Effector memory CD8-positive, alpha-beta T cell (primary cell): ENCODE results near the gene PCDHA7.
"Not testable (repeated sequence)": the region's sequence is repeated elsewhere in the genome, so short reads cannot be mapped to it uniquely, and the experiment has no call there.

Experiments used
- ATAC-seq: fragments of 150-1000 bp; cut with Tn5 transposase; replicated peaks from 2 replicates; pipeline ENCODE4 v1.10.0; 2021; ENCODE audit warnings: mild to moderate bottlenecking, moderate library complexity
- DNase-seq, 3 experiments: peaks; one replicate each; pipeline ENCODE4 v3.0.0; 2021
- H3K27ac Mint-ChIP-seq, 2 donors: one replicate each; pipeline ENCODE4 v1.8.0; 2022; ENCODE audit warnings: mild to moderate bottlenecking in 2 of 2, mixed read lengths in 2 of 2, moderate library complexity in 2 of 2
- H3K27me3 Mint-ChIP-seq, 2 donors: one replicate each; pipeline ENCODE4 v1.8.0; 2022; ENCODE audit warnings: mixed read lengths in 2 of 2
- H3K36me3 Mint-ChIP-seq: one replicate; pipeline ENCODE4 v1.8.0; 2022; ENCODE audit warnings: mild to moderate bottlenecking, moderate library complexity, mixed read lengths; ENCODE audit not compliant: insufficient read depth
- H3K4me1 Mint-ChIP-seq, 2 donors: one replicate each; pipeline ENCODE4 v1.8.0; 2022; ENCODE audit warnings: low read depth in 2 of 2, mixed read lengths in 2 of 2
- H3K4me3 Mint-ChIP-seq, 2 donors: one replicate each; pipeline ENCODE4 v1.8.0; 2022; ENCODE audit warnings: mild to moderate bottlenecking in 2 of 2, mixed read lengths in 2 of 2, moderate library complexity in 2 of 2
- H3K9me3 Mint-ChIP-seq, 2 donors: one replicate each; pipeline ENCODE4 v1.8.0; 2022; ENCODE audit warnings: mixed read lengths in 2 of 2

Gene PCDHA7

GRCh38 chr5:140857177-140857986, 23.3 kb downstream of the PCDHA7 start:
- Mint-ChIP-seq H3K9me3 (peaks cover 6 to 7% of the 10 kb centered on the region in 2 donors), H3K36me3 (no peaks in the 10 kb centered on the region), H3K4me3 (no peak overlapping the region), H3K27me3 (peaks cover 5 to 19% of the 10 kb centered on the region in 2 donors), H3K4me1 (no peaks in the 10 kb centered on the region), H3K27ac (no peak overlapping the region)
- DNase-seq: no peak
- no peak for ATAC-seq

DNA sequence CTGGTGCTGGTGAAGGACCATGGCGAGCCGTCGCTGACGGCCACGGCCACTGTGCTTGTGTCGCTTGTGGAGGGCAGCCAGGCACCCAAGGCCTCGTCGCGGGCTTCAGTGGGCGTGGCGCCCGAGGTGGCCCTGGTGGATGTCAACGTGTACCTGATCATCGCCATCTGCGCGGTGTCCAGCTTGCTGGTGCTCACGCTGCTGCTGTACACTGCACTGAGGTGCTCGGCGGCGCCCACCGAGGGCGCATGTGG, 23.8 kb downstream of the PCDHA7 start:
- H3K9me3 Mint-ChIP-seq: peaks cover 6 to 7% of the 10 kb centered on the region in 2 donors
- DNase-seq (no peak), ATAC-seq (no peak)
- peaks cover 5 to 17% of the 10 kb centered on the region in 2 donors for H3K27me3 Mint-ChIP-seq
- H3K4me1 Mint-ChIP-seq: no peaks in the 10 kb centered on the region
- no peak overlapping the region for H3K4me3 Mint-ChIP-seq
- H3K27ac Mint-ChIP-seq: no peak overlapping the region
- H3K36me3 Mint-ChIP-seq: no peaks in the 10 kb centered on the region

DNA sequence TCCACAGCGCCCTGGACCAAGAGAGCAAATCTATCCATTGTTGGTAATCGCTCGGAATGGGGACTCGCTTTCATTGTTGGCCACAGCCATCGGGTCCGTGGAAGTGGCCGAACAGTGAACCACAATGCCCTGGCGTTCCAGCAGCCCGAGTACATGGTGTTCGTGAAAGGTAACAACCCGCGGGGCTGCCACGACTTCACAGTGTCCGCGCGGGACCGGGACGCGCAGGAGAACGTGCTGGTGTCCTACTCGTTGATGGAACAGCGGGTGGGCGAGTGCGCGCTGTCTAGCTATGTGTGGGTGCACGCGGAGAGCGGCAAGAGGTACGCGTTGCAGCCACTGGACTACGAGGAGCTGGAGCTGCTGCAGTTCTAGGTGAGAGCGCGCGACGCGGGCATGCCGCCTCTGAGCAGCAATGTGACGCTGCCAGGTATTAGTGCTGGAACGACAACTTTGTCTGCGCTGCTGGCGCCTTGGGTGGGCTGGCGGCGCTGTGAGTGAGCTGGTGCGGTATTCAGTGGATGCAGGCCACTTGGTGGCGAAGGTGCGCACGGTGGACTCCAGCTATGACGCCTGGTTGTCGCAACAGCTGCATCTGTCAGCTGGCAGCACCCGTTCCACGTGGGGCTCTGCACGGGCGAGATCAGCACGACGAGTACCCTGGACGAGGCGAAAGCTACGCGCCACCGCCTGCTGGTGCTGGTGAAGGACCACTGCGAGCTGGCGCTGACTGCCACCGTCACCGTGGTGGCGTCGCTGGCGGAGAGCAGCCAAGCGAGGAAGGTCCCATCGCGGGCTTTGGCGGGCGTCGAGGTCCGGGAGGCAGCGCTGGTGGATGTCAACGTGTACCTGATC, 28.6 kb downstream of the PCDHA7 start:
- Mint-ChIP-seq H3K9me3 (no peaks in the 10 kb centered on the region), H3K27ac (no peak overlapping the region), H3K36me3 (no peaks in the 10 kb centered on the region), H3K27me3 (peaks cover 9 to 10% of the 10 kb centered on the region in 2 donors), H3K4me1 (no peaks in the 10 kb centered on the region), H3K4me3 (no peak overlapping the region)
- ATAC-seq (no peak), DNase-seq (no peak)

- Mint-ChIP-seq H3K9me3 (peaks cover 0 to 2% of the 10 kb centered on the region in 2 donors), H3K27me3 (peaks cover 2 to 9% of the 10 kb centered on the region in 2 donors), H3K27ac (no peak within 1 kb of the TSS), H3K4me3 (no peak within 1 kb of the TSS), H3K4me1 (no peaks in the 10 kb centered on the region), H3K36me3 (no peaks in the 10 kb centered on the region)
- DNase-seq (no peak), ATAC-seq (no peak)
These were observed 34.9 kb downstream of the PCDHA7 start, which contains the start of gene PCDHA11 for GRCh38 chr5:140868721-140869554. TSS of gene PCDHA11 (plus strand) at chr5:140868957. CDS start at chr5:140869104, 147 bp downstream.

- Mint-ChIP-seq H3K36me3 (no peaks in the 10 kb centered on the region), H3K27me3 (peaks cover 6 to 8% of the 10 kb centered on the region in 2 donors), H3K4me1 (no peaks in the 10 kb centered on the region), H3K27ac (no peak overlapping the region), H3K9me3 (peaks cover 0 to 2% of the 10 kb centered on the region in 2 donors), H3K4me3 (no peak overlapping the region)
- DNase-seq (no peak), ATAC-seq (no peak)
These were observed 35.5 kb downstream of the PCDHA7 start for GRCh38 chr5:140869555-140869886.

DNA sequence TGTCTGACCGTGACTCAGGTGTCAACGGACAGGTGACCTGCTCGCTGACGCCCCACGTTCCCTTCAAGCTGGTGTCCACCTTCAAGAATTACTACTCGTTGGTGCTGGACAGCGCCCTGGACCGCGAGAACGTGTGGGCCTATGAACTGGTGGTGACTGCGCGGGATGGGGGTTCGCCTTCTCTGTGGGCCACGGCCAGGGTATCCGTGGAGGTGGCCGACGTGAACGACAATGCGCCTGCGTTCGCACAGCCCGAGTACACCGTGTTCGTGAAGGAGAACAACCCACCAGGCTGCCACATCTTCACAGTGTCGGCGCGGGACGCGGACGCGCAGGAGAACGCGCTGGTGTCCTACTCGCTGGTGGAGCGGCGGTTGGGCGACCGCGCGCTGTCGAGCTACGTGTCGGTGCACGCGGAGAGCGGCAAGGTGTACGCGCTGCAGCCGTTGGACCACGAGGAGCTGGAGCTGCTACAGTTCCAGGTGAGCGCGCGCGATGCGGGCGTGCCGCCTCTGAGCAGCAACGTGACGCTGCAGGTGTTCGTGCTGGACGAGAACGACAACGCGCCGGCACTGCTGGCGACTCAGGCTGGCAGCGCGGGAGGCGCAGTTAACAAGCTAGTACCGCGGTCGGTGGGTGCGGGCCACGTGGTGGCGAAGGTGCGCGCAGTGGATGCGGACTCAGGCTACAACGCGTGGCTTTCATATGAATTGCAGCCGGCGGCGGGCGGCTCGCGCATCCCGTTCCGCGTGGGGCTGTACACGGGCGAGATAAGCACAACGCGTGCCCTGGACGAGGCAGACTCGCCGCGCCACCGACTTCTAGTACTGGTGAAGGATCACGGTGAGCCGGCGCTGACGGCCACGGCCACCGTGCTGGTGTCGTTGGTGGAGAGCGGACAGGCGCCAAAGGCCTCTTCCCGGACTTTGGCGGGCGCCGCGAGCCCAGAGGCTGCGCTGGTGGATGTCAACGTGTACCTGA, 36.4 kb downstream of the PCDHA7 start:
- Mint-ChIP-seq H3K9me3 (peaks cover 0 to 2% of the 10 kb centered on the region in 2 donors), H3K27ac (no peak overlapping the region), H3K36me3 (no peaks in the 10 kb centered on the region), H3K27me3 (peaks cover 4 to 9% of the 10 kb centered on the region in 2 donors), H3K4me3 (no peak overlapping the region), H3K4me1 (no peaks in the 10 kb centered on the region)
- ATAC-seq (no peak), DNase-seq (no peak)

- Mint-ChIP-seq H3K27ac (no peak within 1 kb of the TSS), H3K4me3 (no peak within 1 kb of the TSS), H3K4me1 (no peaks in the 10 kb centered on the region), H3K27me3 (peaks cover 9 to 11% of the 10 kb centered on the region in 2 donors), H3K9me3 (no peaks in the 10 kb centered on the region), H3K36me3 (no peaks in the 10 kb centered on the region)
- ATAC-seq (no peak), DNase-seq (no peak)
These were observed 41.3 kb downstream of the PCDHA7 start, which contains the start of gene PCDHA12 for GRCh38 chr5:140875085-140876065. TSS of gene PCDHA12 (plus strand) at chr5:140875308. CDS start at chr5:140875473, 165 bp downstream.

DNA sequence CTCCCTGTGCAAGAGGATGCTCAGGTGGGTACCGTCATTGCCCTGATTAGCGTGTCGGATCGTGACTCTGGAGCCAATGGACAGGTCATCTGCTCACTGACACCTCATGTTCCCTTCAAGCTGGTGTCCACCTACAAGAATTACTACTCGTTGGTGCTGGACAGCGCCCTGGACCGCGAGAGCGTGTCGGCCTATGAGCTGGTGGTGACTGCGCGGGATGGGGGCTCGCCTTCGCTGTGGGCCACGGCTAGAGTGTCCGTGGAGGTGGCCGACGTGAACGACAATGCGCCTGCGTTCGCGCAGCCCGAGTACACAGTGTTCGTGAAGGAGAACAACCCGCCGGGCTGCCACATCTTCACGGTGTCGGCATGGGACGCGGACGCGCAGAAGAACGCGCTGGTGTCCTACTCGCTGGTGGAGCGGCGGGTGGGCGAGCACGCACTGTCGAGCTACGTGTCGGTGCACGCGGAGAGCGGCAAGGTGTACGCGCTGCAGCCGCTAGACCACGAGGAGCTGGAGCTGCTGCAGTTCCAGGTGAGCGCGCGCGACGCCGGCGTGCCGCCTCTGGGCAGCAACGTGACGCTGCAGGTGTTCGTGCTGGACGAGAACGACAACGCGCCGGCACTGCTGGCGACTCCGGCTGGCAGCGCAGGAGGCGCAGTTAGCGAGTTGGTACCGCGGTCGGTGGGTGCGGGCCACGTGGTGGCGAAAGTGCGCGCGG, 42.6 kb downstream of the PCDHA7 start:
- not testable (repeated sequence) for H3K9me3 Mint-ChIP-seq, H3K4me1 Mint-ChIP-seq, H3K27ac Mint-ChIP-seq, ATAC-seq, DNase-seq, H3K36me3 Mint-ChIP-seq, H3K4me3 Mint-ChIP-seq
- H3K27me3 Mint-ChIP-seq: peaks cover 16 to 20% of the 10 kb centered on the region in 2 donors

GRCh38 chr5:140877262-140877581, 43.2 kb downstream of the PCDHA7 start:
- Mint-ChIP-seq H3K27me3 (peaks cover 19 to 20% of the 10 kb centered on the region in 2 donors), H3K9me3 (no peaks in the 10 kb centered on the region)
- no peak for ATAC-seq

GRCh38 chr5:140881889-140882590, 48.0 kb downstream of the PCDHA7 start, which contains the start of gene PCDHA13:
TSS of gene PCDHA13 (plus strand) at chr5:140882124. CDS start at chr5:140882269, 145 bp downstream.
- no peak within 1 kb of the TSS for H3K4me3 Mint-ChIP-seq
- H3K9me3 Mint-ChIP-seq: peaks cover 0 to 2% of the 10 kb centered on the region in 2 donors
- no peaks in the 10 kb centered on the region for H3K36me3 Mint-ChIP-seq
- H3K27me3 Mint-ChIP-seq: peaks cover 9 to 20% of the 10 kb centered on the region in 2 donors
- H3K4me1 Mint-ChIP-seq: no peaks in the 10 kb centered on the region
- DNase-seq (no peak), ATAC-seq (no peak)
- no peak within 1 kb of the TSS for H3K27ac Mint-ChIP-seq

More at GRCh38 chr5:140877262-140877581, 43.2 kb downstream of the PCDHA7 start:
- Mint-ChIP-seq H3K4me1 (no peaks in the 10 kb centered on the region), H3K27ac (no peak overlapping the region), H3K4me3 (no peak overlapping the region), H3K36me3 (no peaks in the 10 kb centered on the region)
- no peak for DNase-seq

DNA sequence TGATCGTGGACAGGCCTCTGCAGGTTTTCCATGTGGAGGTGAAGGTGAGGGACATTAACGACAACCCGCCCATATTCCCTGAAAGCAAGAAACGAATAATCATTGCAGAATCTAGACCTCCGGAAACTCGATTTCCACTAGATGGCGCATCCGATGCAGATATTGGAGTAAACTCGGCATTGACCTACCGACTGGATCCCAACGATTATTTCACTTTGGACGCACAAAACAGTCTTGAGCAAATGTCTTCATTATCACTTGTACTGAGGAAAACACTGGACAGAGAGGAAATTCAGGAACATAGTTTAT, 48.5 kb downstream of the PCDHA7 start:
- Mint-ChIP-seq H3K4me1 (no peaks in the 10 kb centered on the region), H3K27me3 (peaks cover 9 to 20% of the 10 kb centered on the region in 2 donors), H3K36me3 (no peaks in the 10 kb centered on the region), H3K4me3 (no peak overlapping the region), H3K27ac (no peak overlapping the region), H3K9me3 (peaks cover 0 to 2% of the 10 kb centered on the region in 2 donors)
- DNase-seq (no peak), ATAC-seq (no peak)
